Measurements from ENCODE around the gene SMARCD1.

- TF ChIP-seq TAF1 (IDR thresholded peaks at IDR 0.05; ENCODE audit: low read depth, low read length): no peak
- TF ChIP-seq POLR2AphosphoS5 (IDR thresholded peaks at IDR 0.05; ENCODE audit: low read depth, low read length): no peak
- TF ChIP-seq POLR2A (IDR thresholded peaks at IDR 0.05; ENCODE audit: low read depth, low read length): no peak
- no peak for TF ChIP-seq POU2F2 (IDR thresholded peaks at IDR 0.05; ENCODE audit: low read depth, low read length)
- no peak for TF ChIP-seq SPI1 (IDR thresholded peaks at IDR 0.05; ENCODE audit: low read depth, low read length)
Measured at GRCh38 chr12:50077099-50077498, 8.0 kb upstream of the SMARCD1 start.
